Thoracic aorta (tissue), 2 donors: ENCODE measurements around the gene NCKAP5. TPM values are rescaled to one million over a fixed set of nuclear protein-coding genes. Genes with fewer than 3 reads are reported as not detected.

Source experiments
- ATAC-seq: fragments of 150-250 bp; one replicate; pipeline ENCODE4 v1.8.0; 2017; ENCODE audit warnings: low read depth; ENCODE audit not compliant: insufficient number of reproducible peaks, low FRiP score
- DNase-seq: peaks from one replicate; pipeline ENCODE4 v3.0.0-alpha.2; 2020; ENCODE audit warnings: low spot score
- H3K27ac ChIP-seq, 2 donors: fragments of 200-600 bp; sonication (generic); 1 replicate in 1 of 2; 2 replicates in 1 of 2; pipeline ENCODE4 v1.5.1; 2016; ENCODE audit warnings: mild to moderate bottlenecking in 2 of 2, moderate library complexity in 2 of 2
- H3K27me3 ChIP-seq: fragments of 200-600 bp; sonication (generic); replicated peaks from 2 replicates; pipeline ENCODE4 v1.6.0; 2016; ENCODE audit warnings: mild to moderate bottlenecking; ENCODE audit not compliant: insufficient read depth
- H3K36me3 ChIP-seq: fragments of 200-600 bp; sonication (generic); one replicate; pipeline ENCODE4 v1.5.1; 2016
- H3K4me1 ChIP-seq, 2 donors: fragments of 200-600 bp; sonication (generic); 1 replicate in 1 of 2; 2 replicates in 1 of 2; pipeline versions ENCODE4 v1.5.1 to v1.6.0; 2016; ENCODE audit warnings: low read depth in 2 of 2, mild to moderate bottlenecking in 1 of 2; ENCODE audit not compliant: control insufficient read depth in 1 of 2
- H3K4me3 ChIP-seq: fragments of 200-600 bp; sonication (generic); 2 replicates; pipeline ENCODE4 v1.5.1; 2016; ENCODE audit warnings: mild to moderate bottlenecking
- H3K9me3 ChIP-seq: fragments of 200-600 bp; sonication (generic); 2 replicates; pipeline ENCODE4 v1.5.1; 2016
- total RNA-seq, 2 donors: library from RNA; depleted of rRNA; stranded (reverse); fragments of >200 nt; gene quantifications; one replicate each; pipeline versions ENCODE4 v1.1.0 to v1.2.3, GENCODE V29; 2016
- TF ChIP-seq, protein P1 (sequence below): fragments of 200-600 bp; sonication (generic); IDR thresholded peaks from one replicate; pipeline ENCODE4 v1.5.1; 2019; ENCODE audit warnings: antibody characterized with exemption

Gene NCKAP5
- total RNA-seq, 2 donors from 2014 or later: 1.2 to 1.9 TPM

DNA sequence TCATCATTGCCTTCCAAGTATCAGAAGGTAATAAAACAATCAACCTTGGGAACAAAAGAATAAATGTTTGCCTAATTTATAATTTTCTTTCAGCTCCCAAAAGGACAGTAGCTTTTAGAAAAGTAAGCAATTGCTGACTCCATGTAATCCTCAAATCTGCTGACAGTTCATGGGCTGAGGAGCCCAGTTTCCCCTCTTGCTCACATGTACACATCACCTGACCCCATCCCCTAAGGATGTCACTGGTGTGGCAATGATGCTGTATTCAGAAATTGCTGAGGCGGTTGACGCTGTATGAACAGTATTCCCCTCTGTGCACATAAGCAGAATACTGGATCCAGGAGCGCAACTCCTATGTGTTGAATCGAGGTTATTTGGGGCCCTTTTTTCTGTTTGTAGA is 842.1 kb downstream of the NCKAP5 start:
- DNase-seq (no peak), ATAC-seq (no peak)
- Histone ChIP-seq H3K36me3 (no peaks in the 10 kb centered on the region), H3K9me3 (no peaks in the 10 kb centered on the region), H3K4me1 (no peaks in the 10 kb centered on the region), H3K4me3 (no peak overlapping the region), H3K27me3 (no peaks in the 10 kb centered on the region), H3K27ac (no peak overlapping the region)
- TF ChIP-seq, protein P1, sequence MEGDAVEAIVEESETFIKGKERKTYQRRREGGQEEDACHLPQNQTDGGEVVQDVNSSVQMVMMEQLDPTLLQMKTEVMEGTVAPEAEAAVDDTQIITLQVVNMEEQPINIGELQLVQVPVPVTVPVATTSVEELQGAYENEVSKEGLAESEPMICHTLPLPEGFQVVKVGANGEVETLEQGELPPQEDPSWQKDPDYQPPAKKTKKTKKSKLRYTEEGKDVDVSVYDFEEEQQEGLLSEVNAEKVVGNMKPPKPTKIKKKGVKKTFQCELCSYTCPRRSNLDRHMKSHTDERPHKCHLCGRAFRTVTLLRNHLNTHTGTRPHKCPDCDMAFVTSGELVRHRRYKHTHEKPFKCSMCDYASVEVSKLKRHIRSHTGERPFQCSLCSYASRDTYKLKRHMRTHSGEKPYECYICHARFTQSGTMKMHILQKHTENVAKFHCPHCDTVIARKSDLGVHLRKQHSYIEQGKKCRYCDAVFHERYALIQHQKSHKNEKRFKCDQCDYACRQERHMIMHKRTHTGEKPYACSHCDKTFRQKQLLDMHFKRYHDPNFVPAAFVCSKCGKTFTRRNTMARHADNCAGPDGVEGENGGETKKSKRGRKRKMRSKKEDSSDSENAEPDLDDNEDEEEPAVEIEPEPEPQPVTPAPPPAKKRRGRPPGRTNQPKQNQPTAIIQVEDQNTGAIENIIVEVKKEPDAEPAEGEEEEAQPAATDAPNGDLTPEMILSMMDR: no peak

DNA sequence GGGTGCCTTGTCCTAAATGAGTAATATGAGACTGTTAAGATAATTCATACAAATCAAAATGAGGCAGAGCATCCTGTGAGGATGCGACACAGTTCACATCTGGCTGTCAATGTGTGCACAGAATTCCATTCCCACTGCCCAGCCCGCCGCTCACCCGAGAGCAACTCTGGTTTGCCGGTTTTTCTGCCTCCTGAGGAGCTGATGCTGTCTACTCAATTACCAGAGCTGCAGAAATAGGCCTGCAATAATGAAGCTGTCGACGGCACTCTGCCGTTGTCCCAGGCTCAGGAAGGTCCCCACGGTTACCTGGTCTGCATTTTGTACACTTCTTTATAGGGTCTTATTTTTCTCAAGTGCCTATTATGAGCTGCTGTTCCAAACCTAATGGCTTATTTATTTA is 842.5 kb downstream of the NCKAP5 start:
- ATAC-seq: no peak
- Histone ChIP-seq H3K36me3 (no peaks in the 10 kb centered on the region), H3K27me3 (no peaks in the 10 kb centered on the region), H3K4me1 (no peaks in the 10 kb centered on the region), H3K27ac (no peak overlapping the region), H3K9me3 (no peaks in the 10 kb centered on the region), H3K4me3 (no peak overlapping the region)
- TF ChIP-seq, protein P1: no peak
- no peak for DNase-seq

DNA sequence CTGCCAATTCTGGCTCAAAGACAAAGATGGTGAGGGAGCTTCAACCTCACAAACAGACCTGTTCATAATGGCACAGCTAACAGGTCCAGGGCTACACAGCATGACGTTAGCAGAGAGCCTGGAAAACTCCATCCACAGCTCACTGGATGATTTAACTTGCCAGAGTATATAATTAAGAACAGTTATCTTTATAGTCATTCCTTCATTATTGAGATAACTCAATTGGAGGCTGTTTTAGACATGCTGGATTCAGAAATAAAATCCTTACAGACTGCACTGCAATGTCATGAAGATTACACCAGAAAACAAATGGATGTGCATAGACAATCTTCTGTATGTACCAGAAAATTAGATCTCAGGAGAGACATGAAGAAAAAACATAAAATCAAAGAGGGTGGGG is 843.1 kb downstream of the NCKAP5 start:
- H3K4me1 ChIP-seq: no peaks in the 10 kb centered on the region
- H3K27me3 ChIP-seq: no peaks in the 10 kb centered on the region
- H3K4me3 ChIP-seq: no peak overlapping the region
- no peak for DNase-seq
- H3K36me3 ChIP-seq: no peaks in the 10 kb centered on the region
- ATAC-seq: no peak
- H3K9me3 ChIP-seq: no peaks in the 10 kb centered on the region
- H3K27ac ChIP-seq: no peak overlapping the region
- TF ChIP-seq, protein P1: no peak

DNA sequence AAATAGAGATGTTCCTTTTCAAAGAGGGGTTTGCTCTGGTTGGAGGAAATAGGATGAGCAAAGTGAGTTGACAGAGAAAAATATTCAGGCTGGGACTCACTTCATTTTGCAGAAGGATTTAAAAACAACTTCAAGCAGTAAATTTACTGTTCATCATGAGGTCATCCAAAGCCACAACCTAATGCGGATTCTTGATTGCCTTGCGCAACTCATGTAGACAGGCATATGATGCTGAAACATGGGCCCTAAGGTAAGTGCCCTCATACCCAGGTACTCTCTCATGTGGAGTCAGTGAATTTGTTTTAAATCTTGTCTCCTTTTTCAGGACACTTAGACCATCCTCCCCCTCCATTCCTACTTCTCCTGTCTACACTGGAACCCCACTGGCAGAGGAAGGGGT is 846.3 kb downstream of the NCKAP5 start:
- TF ChIP-seq, protein P1: no peak
- Histone ChIP-seq H3K4me1 (no peaks in the 10 kb centered on the region), H3K27ac (no peak overlapping the region), H3K27me3 (no peaks in the 10 kb centered on the region), H3K9me3 (no peaks in the 10 kb centered on the region), H3K4me3 (no peak overlapping the region), H3K36me3 (no peaks in the 10 kb centered on the region)
- DNase-seq (no peak), ATAC-seq (no peak)

DNA sequence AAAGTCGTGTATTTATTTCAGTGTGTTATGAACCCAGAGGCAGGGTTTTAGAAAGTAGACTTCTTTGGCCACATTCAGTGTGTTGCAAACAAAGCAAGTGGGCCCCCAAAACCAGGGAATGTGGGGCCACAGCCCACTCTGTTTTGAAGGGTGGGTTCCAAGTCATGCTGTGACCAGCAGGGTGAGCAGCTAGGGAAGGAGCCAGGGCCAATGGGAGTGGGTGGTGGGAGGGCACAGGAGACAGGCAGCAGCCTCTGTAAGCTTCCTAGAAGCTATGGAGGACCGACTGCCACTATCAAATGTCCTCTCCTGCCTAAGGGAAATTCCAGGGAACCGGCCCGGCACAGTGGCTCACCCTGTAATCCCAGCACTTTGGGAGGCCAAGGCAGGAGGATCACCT is 847.9 kb downstream of the NCKAP5 start:
- Histone ChIP-seq H3K4me1 (no peaks in the 10 kb centered on the region), H3K9me3 (no peaks in the 10 kb centered on the region), H3K27me3 (no peaks in the 10 kb centered on the region), H3K36me3 (no peaks in the 10 kb centered on the region), H3K4me3 (no peak overlapping the region), H3K27ac (no peak overlapping the region)
- ATAC-seq: no peak
- DNase-seq: no peak
- TF ChIP-seq, protein P1: no peak
